Sigmoid colon (tissue), 4 donors: ENCODE data around the gene MAP2.

ENCODE experiments used
- POLR2AphosphoS5 ChIP-seq, 4 donors: sonication (generic); formaldehyde crosslinking; IDR thresholded peaks; one replicate each; pipeline ENCODE4 v1.6.1; 2017; ENCODE audit warnings: antibody characterized with exemption in 4 of 4
- TF ChIP-seq, protein P1 (sequence below), 4 experiments: fragments of 450-650 bp in 3 of 4; fragments of 200-600 bp in 1 of 4; IDR thresholded peaks; one replicate each; pipeline ENCODE4 v1.5.1; 2016 to 2019; ENCODE audit warnings: antibody characterized with exemption in 4 of 4, mild to moderate bottlenecking in 3 of 4, moderate library complexity in 2 of 4

DNA sequence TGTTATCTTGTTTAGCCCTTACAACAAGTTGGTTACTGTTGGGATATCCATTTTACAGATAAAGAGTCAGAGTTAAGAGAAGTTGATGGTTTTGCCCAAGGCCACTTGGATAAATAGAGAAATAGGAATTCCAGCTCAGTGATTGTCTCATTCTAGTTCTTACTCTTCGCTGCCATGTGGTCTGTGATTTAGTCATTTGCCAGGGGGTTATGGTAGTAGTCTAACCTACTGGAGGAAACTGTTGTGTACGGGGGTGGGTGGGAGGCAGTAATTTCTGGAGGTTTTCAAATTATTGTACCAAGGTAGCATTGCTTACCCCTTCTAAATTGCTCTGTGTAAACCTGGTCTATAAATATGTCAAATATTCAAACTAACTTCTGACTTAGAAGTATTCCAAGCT lies 110.4 kb downstream of the MAP2 start:
- TF ChIP-seq, protein P1, sequence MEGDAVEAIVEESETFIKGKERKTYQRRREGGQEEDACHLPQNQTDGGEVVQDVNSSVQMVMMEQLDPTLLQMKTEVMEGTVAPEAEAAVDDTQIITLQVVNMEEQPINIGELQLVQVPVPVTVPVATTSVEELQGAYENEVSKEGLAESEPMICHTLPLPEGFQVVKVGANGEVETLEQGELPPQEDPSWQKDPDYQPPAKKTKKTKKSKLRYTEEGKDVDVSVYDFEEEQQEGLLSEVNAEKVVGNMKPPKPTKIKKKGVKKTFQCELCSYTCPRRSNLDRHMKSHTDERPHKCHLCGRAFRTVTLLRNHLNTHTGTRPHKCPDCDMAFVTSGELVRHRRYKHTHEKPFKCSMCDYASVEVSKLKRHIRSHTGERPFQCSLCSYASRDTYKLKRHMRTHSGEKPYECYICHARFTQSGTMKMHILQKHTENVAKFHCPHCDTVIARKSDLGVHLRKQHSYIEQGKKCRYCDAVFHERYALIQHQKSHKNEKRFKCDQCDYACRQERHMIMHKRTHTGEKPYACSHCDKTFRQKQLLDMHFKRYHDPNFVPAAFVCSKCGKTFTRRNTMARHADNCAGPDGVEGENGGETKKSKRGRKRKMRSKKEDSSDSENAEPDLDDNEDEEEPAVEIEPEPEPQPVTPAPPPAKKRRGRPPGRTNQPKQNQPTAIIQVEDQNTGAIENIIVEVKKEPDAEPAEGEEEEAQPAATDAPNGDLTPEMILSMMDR (IDR thresholded peaks at IDR 0.05): no peak
- no peak for TF ChIP-seq POLR2AphosphoS5 (IDR thresholded peaks at IDR 0.05)
